ENCODE data around the gene DNM3.

The DNM3 gene

GRCh38 chr1:172345077-172345476 is 503.8 kb downstream of the DNM3 start:
- H3K36me3 ChIP-seq (ENCODE audit: control insufficient read depth, insufficient read depth, low read length) = no peaks in the 10 kb centered on the region
- no peak overlapping the region for H3K4me3 ChIP-seq (replicated peaks; ENCODE audit: low read depth, low read length)
- no peak for TF ChIP-seq CTCF (IDR thresholded peaks at IDR 0.05; ENCODE audit: insufficient read depth, low read length, poor library complexity, severe bottlenecking)
- DNase-seq (ENCODE audit: extremely low read depth, insufficient read length) = peak; percentile 60
- H3K27me3 ChIP-seq (replicated peaks; ENCODE audit: control insufficient read depth, insufficient read depth, low read length) = no peaks in the 10 kb centered on the region

GRCh38 chr1:172347416-172347815 is 506.1 kb downstream of the DNM3 start:
- Histone ChIP-seq H3K27me3 (replicated peaks; ENCODE audit: control insufficient read depth, insufficient read depth, low read length) (no peaks in the 10 kb centered on the region), H3K36me3 (ENCODE audit: control insufficient read depth, insufficient read depth, low read length) (no peaks in the 10 kb centered on the region), H3K4me3 (replicated peaks; ENCODE audit: low read depth, low read length) (no peak overlapping the region)
- no peak for TF ChIP-seq CTCF (IDR thresholded peaks at IDR 0.05; ENCODE audit: insufficient read depth, low read length, poor library complexity, severe bottlenecking)
- DNase-seq (ENCODE audit: extremely low read depth, insufficient read length) = no peak

GRCh38 chr1:172350856-172351255 is 509.6 kb downstream of the DNM3 start:
- TF ChIP-seq CTCF (IDR thresholded peaks at IDR 0.05; ENCODE audit: insufficient read depth, low read length, poor library complexity, severe bottlenecking) = no peak
- Histone ChIP-seq H3K36me3 (ENCODE audit: control insufficient read depth, insufficient read depth, low read length) (no peaks in the 10 kb centered on the region), H3K27me3 (replicated peaks; ENCODE audit: control insufficient read depth, insufficient read depth, low read length) (no peaks in the 10 kb centered on the region), H3K4me3 (replicated peaks; ENCODE audit: low read depth, low read length) (no peak overlapping the region)
- DNase-seq (ENCODE audit: extremely low read depth, insufficient read length) = no peak

GRCh38 chr1:172351346-172351745 is 510.0 kb downstream of the DNM3 start:
- no peak for TF ChIP-seq CTCF (IDR thresholded peaks at IDR 0.05; ENCODE audit: insufficient read depth, low read length, poor library complexity, severe bottlenecking)
- H3K27me3 ChIP-seq (replicated peaks; ENCODE audit: control insufficient read depth, insufficient read depth, low read length) = no peaks in the 10 kb centered on the region
- no peak for DNase-seq (ENCODE audit: extremely low read depth, insufficient read length)
- no peaks in the 10 kb centered on the region for H3K36me3 ChIP-seq (ENCODE audit: control insufficient read depth, insufficient read depth, low read length)
- no peak overlapping the region for H3K4me3 ChIP-seq (replicated peaks; ENCODE audit: low read depth, low read length)

GRCh38 chr1:172351754-172352161 is 510.5 kb downstream of the DNM3 start:
- no peak overlapping the region for H3K4me3 ChIP-seq (replicated peaks; ENCODE audit: low read depth, low read length)
- no peak for TF ChIP-seq CTCF (IDR thresholded peaks at IDR 0.05; ENCODE audit: insufficient read depth, low read length, poor library complexity, severe bottlenecking)
- DNase-seq (ENCODE audit: extremely low read depth, insufficient read length) = no peak

GRCh38 chr1:172352435-172352834 is 511.1 kb downstream of the DNM3 start:
- Histone ChIP-seq H3K4me3 (replicated peaks; ENCODE audit: low read depth, low read length) (no peak overlapping the region), H3K27me3 (replicated peaks; ENCODE audit: control insufficient read depth, insufficient read depth, low read length) (no peaks in the 10 kb centered on the region), H3K36me3 (ENCODE audit: control insufficient read depth, insufficient read depth, low read length) (no peaks in the 10 kb centered on the region)
- TF ChIP-seq CTCF (IDR thresholded peaks at IDR 0.05; ENCODE audit: insufficient read depth, low read length, poor library complexity, severe bottlenecking) = no peak
- DNase-seq (ENCODE audit: extremely low read depth, insufficient read length) = no peak

More at GRCh38 chr1:172351754-172352161, 510.5 kb downstream of the DNM3 start:
- H3K27me3 ChIP-seq (replicated peaks; ENCODE audit: control insufficient read depth, insufficient read depth, low read length) = no peaks in the 10 kb centered on the region
- no peaks in the 10 kb centered on the region for H3K36me3 ChIP-seq (ENCODE audit: control insufficient read depth, insufficient read depth, low read length)
